Muscle layer of colon (tissue), 2 donors: ENCODE measurements around the gene SLAIN2.

Source experiments
- H3K27ac ChIP-seq: one replicate; pipeline ENCODE4 v1.7.0; 2013; ENCODE audit warnings: low read depth, mild to moderate bottlenecking, low read length, moderate library complexity
- H3K27me3 ChIP-seq, 2 donors: one replicate each; pipeline ENCODE4 v1.7.0; 2013; ENCODE audit warnings: low read length in 2 of 2, mild to moderate bottlenecking in 2 of 2; ENCODE audit not compliant: insufficient read depth in 2 of 2, control insufficient read depth in 1 of 2
- H3K36me3 ChIP-seq: one replicate; pipeline ENCODE4 v1.7.0; 2013; ENCODE audit warnings: mild to moderate bottlenecking, low read length; ENCODE audit not compliant: insufficient read depth
- H3K4me1 ChIP-seq: one replicate; pipeline ENCODE4 v1.7.0; 2013; ENCODE audit warnings: mild to moderate bottlenecking, low read length; ENCODE audit not compliant: insufficient read depth
- H3K4me3 ChIP-seq, 2 donors: one replicate each; pipeline ENCODE4 v1.7.0; 2013; ENCODE audit warnings: low read length in 2 of 2, low read depth in 1 of 2, mild to moderate bottlenecking in 1 of 2, moderate library complexity in 1 of 2
- H3K9ac ChIP-seq: one replicate; pipeline ENCODE4 v1.7.0; 2013; ENCODE audit warnings: low read length
- H3K9me3 ChIP-seq: one replicate; pipeline ENCODE4 v1.7.0; 2013; ENCODE audit warnings: mild to moderate bottlenecking, low read length
- donor health status: abdominal sarcoma.
- donor health status: Adenocarcinoma of cecum.

The SLAIN2 gene

DNA sequence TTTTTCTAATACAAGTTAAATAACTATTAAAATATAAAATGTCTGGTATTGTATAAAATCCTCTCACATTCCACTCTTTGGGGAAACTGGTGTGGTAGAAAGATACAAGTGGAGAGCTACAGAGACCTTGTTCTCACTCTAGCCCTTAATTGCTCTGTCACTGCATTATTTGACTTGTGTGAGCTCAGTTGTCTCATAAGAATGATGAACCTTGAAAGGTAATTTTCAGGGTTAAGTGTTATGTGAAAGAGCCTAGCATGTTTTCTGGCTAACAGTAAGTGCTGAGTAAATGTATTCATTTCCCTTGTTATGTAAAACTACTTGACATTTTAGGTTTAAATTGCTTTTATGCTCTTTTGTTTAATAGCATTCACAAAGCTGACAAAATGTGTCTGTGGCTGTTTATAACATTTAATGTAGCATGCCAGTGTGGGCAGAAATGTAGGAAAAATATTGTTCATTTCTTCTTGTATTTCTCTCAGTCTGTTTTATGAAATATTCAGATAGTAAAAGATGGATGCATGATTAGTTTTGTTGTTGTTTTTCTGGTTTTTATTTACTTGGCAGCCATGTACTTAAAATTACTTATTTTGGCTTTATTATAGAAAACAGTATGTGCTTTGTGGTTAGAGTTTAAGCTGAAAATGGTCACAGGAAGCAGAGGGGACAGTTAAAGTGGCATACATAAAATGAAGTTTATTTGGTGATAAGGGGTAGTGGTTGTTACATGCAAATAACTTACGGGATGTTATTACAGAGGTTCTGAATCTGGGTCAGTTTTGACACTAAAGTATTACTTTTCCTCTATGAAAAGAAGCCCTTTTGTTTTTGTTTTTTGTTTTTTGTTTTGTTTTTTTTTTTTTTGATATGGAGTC lies 29.2 kb downstream of the SLAIN2 start:
- Histone ChIP-seq H3K4me3 (no peak overlapping the region), H3K9ac (no peak overlapping the region), H3K27ac (no peak overlapping the region), H3K27me3 (no peaks in the 10 kb centered on the region), H3K9me3 (no peaks in the 10 kb centered on the region), H3K36me3 (no peaks in the 10 kb centered on the region), H3K4me1 (peaks cover 6% of the 10 kb centered on the region)

DNA sequence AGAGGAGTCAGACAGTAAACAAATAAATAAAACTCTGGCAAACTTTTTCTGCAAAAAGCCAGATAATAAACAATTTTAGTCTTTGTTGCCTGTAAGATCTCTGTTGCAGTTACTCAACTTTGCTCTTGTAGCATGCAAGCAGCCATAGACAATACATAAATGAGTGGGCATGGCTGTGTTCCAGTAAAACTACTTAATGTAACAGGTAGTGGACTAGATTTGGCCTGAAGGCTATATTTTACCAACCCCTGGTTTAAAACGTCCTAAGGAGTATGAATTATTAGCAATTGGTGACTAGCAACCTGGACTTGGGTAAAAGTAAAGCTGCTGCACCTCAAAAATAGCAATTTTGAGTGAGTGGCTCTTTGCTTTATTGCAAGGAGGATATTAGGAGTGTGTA lies 30.9 kb downstream of the SLAIN2 start:
- Histone ChIP-seq H3K27me3 (no peaks in the 10 kb centered on the region), H3K27ac (no peak overlapping the region), H3K36me3 (no peaks in the 10 kb centered on the region), H3K4me3 (no peak overlapping the region), H3K9ac (no peak overlapping the region), H3K9me3 (no peaks in the 10 kb centered on the region), H3K4me1 (peaks cover 6% of the 10 kb centered on the region)

DNA sequence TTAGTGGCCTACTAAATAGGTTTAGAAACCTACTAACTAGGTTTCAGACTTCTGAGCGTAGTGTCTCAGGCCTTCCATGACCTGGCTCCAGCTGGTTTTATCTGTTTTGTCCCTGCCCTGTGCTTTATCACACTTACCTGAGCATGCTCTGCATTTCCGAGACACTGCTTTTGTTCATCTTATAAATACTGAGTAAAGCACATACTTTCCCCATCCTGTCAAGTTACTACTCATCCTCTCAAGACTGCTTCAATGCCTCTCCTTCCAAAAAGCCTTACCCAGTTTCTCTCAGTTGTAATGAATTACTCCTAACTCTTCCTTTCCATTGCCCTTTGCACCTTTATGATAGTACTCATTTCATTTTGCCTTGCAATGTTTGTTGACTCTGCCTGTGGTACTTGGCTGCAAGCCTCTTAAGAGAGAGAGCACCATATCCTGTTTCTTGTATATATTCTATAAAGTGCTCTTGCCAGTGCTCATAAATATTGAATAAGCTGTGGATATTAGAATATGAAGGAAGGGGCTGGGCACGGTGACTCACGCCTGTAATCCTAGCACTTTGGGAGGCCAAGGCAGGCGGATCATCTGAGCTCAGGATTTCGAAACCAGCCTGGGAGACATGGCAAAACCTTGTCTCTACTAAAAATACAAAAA lies 34.4 kb downstream of the SLAIN2 start:
- Histone ChIP-seq H3K9me3 (no peaks in the 10 kb centered on the region), H3K4me3 (no peak overlapping the region), H3K9ac (no peak overlapping the region), H3K4me1 (no peaks in the 10 kb centered on the region), H3K27ac (no peak overlapping the region), H3K36me3 (no peaks in the 10 kb centered on the region), H3K27me3 (no peaks in the 10 kb centered on the region)

DNA sequence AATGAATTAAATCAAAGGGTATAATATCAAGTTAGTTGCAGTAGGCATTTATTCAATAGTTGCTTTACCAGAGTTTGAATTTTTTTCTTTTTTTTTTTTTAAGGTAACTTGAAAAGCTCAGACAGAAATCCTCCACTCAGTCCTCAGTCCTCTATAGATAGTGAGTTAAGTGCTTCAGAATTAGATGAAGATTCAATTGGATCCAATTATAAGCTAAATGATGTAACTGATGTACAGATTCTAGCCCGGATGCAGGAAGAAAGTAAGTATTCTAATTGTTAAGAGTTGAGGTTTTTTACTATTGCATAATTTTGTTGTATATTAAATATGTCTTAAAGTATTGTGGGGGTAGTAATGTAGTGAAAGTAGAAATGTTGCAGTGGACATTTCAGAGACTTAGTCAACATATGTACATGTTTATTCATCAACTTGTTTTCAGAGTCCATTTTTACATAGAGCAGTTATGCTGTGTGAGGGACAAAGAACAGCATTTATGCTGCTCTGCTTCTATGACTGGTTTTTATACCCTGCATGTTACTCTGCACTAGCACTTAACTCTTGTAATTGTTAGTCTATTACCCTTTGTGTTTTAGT lies 38.4 kb downstream of the SLAIN2 start:
- Histone ChIP-seq H3K27ac (no peak overlapping the region), H3K4me3 (no peak overlapping the region), H3K27me3 (no peaks in the 10 kb centered on the region), H3K9ac (no peak overlapping the region), H3K4me1 (no peaks in the 10 kb centered on the region), H3K36me3 (peaks cover 9% of the 10 kb centered on the region), H3K9me3 (no peaks in the 10 kb centered on the region)

GRCh38 chr4:48380583-48381167 lies 39.3 kb downstream of the SLAIN2 start:
- Histone ChIP-seq H3K27me3 (no peaks in the 10 kb centered on the region), H3K4me1 (no peaks in the 10 kb centered on the region), H3K27ac (no peak overlapping the region), H3K4me3 (no peak overlapping the region), H3K9me3 (no peaks in the 10 kb centered on the region), H3K9ac (no peak overlapping the region), H3K36me3 (peaks cover 9% of the 10 kb centered on the region)

GRCh38 chr4:48388525-48389154 lies 47.3 kb downstream of the SLAIN2 start:
- Histone ChIP-seq H3K27ac (no peak overlapping the region), H3K4me1 (peaks cover 7% of the 10 kb centered on the region), H3K9me3 (no peaks in the 10 kb centered on the region), H3K4me3 (no peak overlapping the region), H3K36me3 (peaks cover 14% of the 10 kb centered on the region), H3K27me3 (no peaks in the 10 kb centered on the region), H3K9ac (no peak overlapping the region)

DNA sequence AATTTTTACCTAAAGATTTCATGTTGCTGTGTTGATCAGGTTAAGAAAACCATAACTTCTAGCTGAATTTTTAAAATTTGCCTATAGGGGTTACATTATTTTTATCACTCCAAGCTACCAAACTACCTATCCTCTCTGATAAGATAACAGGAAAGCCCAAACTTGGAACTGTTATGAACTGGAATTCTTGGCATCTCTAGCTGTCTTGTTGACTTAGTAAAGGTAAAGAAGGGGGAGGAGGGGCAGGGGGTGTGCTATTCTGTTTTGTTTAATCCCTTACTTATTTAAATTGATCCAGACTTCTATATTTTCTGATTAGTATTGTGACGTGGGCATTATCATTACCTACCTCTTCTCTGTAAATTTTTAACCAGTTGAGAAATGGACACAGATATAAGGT lies 54.7 kb downstream of the SLAIN2 start:
- peaks cover 16% of the 10 kb centered on the region for H3K36me3 ChIP-seq
- H3K4me1 ChIP-seq: no peaks in the 10 kb centered on the region
- no peak overlapping the region for H3K9ac ChIP-seq
- no peak overlapping the region for H3K27ac ChIP-seq
- H3K4me3 ChIP-seq: no peak overlapping the region
- no peaks in the 10 kb centered on the region for H3K27me3 ChIP-seq
- no peaks in the 10 kb centered on the region for H3K9me3 ChIP-seq

GRCh38 chr4:48400416-48400815 lies 59.1 kb downstream of the SLAIN2 start:
- no peak overlapping the region for H3K4me3 ChIP-seq
- H3K4me1 ChIP-seq: peaks cover 4% of the 10 kb centered on the region
- H3K9ac ChIP-seq: no peak overlapping the region
- H3K9me3 ChIP-seq: no peaks in the 10 kb centered on the region
- no peaks in the 10 kb centered on the region for H3K27me3 ChIP-seq
- H3K27ac ChIP-seq: no peak overlapping the region
- H3K36me3 ChIP-seq: peaks cover 18% of the 10 kb centered on the region

DNA sequence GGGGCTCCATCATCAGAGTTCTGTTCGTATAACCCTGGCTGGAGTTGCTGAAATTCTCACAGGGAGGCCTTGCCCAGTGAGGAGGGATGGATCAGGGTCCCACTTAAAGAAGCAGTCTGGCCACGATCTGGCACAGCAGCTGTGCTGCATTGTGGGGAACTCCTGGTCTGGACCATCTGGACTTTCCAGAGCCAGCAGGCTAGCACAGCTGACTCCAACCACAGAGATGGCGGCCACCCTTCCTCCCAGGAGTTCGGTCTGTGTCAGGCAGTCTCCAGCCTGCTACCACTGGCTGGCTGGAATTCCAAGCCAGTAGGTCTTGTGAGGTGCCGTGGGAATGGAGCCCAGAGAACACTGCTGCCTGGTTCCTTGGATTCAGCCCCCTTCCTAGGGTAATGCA lies 62.0 kb downstream of the SLAIN2 start:
- H3K4me3 ChIP-seq: no peak overlapping the region
- no peak overlapping the region for H3K9ac ChIP-seq
- H3K27ac ChIP-seq: no peak overlapping the region
- H3K36me3 ChIP-seq: peaks cover 8% of the 10 kb centered on the region
- H3K27me3 ChIP-seq: no peaks in the 10 kb centered on the region
- H3K4me1 ChIP-seq: peaks cover 4% of the 10 kb centered on the region
- H3K9me3 ChIP-seq: no peaks in the 10 kb centered on the region

GRCh38 chr4:48403779-48404178 lies 62.5 kb downstream of the SLAIN2 start:
- Histone ChIP-seq H3K36me3 (peaks cover 8% of the 10 kb centered on the region), H3K27ac (no peak overlapping the region), H3K4me1 (peaks cover 4% of the 10 kb centered on the region), H3K4me3 (no peak overlapping the region), H3K9ac (no peak overlapping the region), H3K27me3 (no peaks in the 10 kb centered on the region), H3K9me3 (no peaks in the 10 kb centered on the region)

DNA sequence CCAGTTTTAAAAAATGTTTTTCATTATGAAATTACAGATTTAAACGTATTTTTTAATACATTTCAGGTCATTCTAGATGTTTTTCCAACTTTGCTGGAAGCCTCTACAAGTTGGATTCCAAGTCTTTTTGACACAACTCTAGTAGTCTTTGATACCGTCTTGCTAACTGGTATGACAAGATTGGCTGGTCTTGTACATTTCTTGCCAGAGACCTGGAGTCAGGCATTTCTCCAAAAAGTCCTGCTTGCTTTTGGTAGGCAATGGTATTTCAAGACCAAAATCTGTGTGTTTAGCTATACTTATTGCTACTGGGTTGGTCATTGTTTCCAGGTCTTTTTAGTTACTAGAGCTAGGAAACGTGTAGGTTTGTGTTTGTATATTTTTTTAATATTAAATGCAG lies 64.6 kb downstream of the SLAIN2 start:
- Histone ChIP-seq H3K27ac (no peak overlapping the region), H3K9ac (no peak overlapping the region), H3K27me3 (no peaks in the 10 kb centered on the region), H3K36me3 (peaks cover 8% of the 10 kb centered on the region), H3K4me3 (no peak overlapping the region), H3K9me3 (no peaks in the 10 kb centered on the region), H3K4me1 (peaks cover 4% of the 10 kb centered on the region)
